PC-9 (cell line): Measurements from ENCODE around the gene SLC66A2.

Source experiments
- CTCF ChIP-seq: fragments of 200-600 bp; sonication (generic); conservative IDR thresholded peaks from 2 replicates; pipeline ENCODE4 v1.6.1; 2017; ENCODE audit warnings: mixed run types, antibody characterized with exemption, mild to moderate bottlenecking, moderate library complexity
- EZH2 ChIP-seq: fragments of 200-600 bp; sonication (generic); IDR thresholded peaks from 2 replicates; pipeline ENCODE4 v1.8.0; 2017; ENCODE audit warnings: antibody characterized with exemption, low read depth

GRCh38 chr18:79870301-79871025 lies 81.0 kb downstream of the SLC66A2 start:
- TF ChIP-seq CTCF (no peak), EZH2 (no peak)
